Upper lobe of left lung (tissue), 4 donors: ENCODE measurements around the gene RGS16.

Experiments
- CTCF ChIP-seq, 6 experiments: fragments of 450-650 bp in 4 of 6; fragments of 200-600 bp in 2 of 6; sonication (generic) in 2 of 6; IDR thresholded peaks; one replicate each; pipeline ENCODE4 v1.5.1; 2016 to 2019; ENCODE audit warnings: antibody characterized with exemption in 6 of 6
- EP300 ChIP-seq, 4 donors: sonication (generic); formaldehyde crosslinking; IDR thresholded peaks; one replicate each; pipeline ENCODE4 v1.5.1; 2017; ENCODE audit warnings: antibody characterized with exemption in 4 of 4, control low read depth in 2 of 4
- POLR2A ChIP-seq, 4 donors: fragments of 450-650 bp; IDR thresholded peaks; one replicate each; pipeline ENCODE4 v1.5.1; 2016 to 2017; ENCODE audit warnings: antibody characterized with exemption in 4 of 4, mild to moderate bottlenecking in 2 of 4
- POLR2AphosphoS5 ChIP-seq, 2 donors: sonication (generic); formaldehyde crosslinking; IDR thresholded peaks; one replicate each; pipeline ENCODE4 v1.5.1; 2017; ENCODE audit warnings: antibody characterized with exemption in 2 of 2

DNA sequence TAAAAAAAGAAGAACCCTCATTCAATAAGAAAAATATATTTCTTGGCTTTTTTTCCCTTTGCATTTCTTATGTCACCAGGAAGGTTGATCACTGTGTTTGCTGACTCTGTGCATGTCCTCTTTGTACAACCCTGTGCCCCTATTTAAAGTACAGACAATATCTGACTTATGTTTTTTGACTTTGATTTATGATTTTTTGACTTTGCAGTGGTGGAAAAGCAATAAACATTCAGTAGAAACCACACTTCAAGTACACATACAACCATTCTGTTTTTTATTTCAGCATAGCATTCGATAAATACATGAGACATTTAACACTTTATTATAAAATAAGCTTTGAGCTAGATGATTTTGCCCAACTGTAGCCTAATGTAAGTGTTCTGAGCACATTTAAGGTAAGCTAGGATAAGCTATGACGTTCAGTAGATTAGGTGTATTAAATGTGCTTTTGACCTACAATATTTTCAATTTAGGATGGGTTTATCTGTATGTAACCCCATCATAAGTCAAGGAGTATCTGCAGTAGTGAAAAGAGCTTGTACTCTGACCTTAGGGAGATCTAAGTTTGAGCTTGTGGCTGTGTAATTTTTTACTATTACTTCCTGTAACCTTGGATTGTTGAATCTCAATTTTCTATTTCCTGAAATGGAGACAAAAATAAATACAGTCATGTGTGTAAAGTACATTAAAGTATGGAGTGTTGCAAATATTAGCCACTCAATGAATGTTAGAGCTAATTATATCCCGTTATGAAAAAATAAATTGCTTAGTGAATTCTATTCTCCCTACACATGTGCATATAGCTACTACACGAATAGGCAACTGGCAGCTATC lies 16.3 kb downstream of the RGS16 start:
- TF ChIP-seq POLR2A (IDR thresholded peaks at IDR 0.05), result no peak
- TF ChIP-seq CTCF (IDR thresholded peaks at IDR 0.05), result no peak
- TF ChIP-seq POLR2AphosphoS5 (IDR thresholded peaks at IDR 0.05), result no peak
- no peak for TF ChIP-seq EP300 (IDR thresholded peaks at IDR 0.05)
